IPS-11a (cell line): ENCODE data around the gene ENPP7.

ENCODE experiments used
- H3K4me3 ChIP-seq: one replicate; pipeline ENCODE4 v1.5.1; 2013; ENCODE audit warnings: low read depth, low read length, control low read depth

The ENPP7 gene

DNA sequence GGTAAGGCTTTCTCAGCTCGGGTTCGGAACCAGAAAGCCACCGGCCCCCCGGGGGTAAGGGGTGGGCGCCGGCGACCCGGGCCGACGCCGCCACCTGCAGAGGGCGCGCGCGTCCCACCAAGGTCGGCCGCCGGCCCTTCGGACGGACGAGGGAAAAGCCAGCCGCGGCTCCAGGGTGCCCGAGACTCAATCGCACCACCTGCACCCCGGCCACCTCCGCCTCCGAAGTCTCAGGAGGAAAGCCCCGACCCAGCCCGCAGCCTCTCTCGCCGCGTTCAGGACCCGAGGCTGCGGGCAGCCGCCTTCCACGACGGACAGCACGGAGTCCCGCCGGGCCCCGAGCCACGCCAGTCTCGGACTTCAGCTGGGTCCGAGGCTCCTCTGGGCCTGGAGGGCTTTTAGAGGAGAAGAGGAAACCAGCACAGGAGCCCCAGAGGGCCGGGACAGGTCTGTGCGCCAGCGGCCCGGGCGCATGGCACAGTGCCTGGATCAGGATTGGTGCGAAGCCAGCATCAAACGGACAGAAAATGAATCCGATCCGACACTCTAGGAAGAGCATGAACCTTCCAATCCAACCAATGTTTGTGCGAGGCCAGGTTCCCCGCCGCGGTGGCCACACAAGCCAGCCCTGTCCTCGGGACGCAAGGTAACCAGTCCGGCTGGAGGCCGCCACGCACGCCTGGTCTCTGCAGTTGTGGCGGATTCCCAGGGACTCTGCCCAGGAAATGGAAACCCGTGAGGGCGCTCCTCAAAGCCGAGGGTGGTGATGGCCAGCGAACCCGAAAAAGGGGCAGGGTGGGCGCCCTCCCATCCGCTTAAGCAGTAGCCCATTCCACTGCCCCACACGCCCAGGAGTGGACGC, 59.4 kb downstream of the ENPP7 start:
- peak overlapping the region; percentile 13 for H3K4me3 ChIP-seq

DNA sequence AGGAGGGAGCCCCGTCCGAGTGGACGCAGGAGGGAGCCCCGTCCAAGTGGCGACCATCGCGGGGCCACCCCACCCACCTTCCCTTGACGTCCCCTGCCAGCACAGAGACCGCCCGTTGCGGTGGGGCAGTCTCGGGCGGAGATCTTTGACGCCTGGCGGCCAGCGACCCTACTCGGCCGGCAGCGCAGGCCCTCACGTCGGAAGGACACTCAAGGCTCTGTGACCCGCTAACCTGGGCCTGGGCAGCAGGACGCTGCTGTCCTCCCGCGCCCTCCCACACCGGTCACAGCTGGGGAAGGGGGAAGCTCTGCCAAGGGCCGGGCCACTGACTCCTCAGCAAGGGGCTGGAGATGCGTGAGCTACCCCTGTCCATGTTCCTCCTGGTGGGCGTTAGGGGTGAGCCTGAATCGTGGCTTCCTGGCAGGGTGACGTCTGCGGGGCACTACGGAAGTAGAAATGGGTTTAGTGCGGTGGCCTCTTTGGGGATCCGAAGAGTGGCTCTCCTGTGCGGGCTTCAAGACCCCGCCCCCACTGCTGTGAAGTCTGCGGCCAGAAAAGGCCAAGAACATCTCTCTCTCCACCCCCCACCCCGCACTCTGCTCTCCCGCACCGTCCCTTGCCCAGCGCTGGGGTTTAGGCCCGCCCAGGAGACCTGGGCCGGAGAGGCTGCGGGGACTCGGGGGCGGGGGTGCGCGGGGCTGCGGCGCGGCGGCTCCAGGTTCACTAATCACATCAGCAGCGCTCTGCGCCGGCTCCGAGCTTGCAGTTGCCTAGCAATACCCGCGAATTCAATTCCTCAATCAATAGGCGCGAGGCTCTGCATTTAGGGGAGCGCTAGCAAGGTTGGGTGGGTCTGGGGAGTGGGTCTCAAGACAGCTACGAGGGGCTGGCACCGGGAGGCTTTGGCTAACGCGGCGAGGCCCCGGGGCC, 60.3 kb downstream of the ENPP7 start:
- H3K4me3 ChIP-seq = no peak overlapping the region

DNA sequence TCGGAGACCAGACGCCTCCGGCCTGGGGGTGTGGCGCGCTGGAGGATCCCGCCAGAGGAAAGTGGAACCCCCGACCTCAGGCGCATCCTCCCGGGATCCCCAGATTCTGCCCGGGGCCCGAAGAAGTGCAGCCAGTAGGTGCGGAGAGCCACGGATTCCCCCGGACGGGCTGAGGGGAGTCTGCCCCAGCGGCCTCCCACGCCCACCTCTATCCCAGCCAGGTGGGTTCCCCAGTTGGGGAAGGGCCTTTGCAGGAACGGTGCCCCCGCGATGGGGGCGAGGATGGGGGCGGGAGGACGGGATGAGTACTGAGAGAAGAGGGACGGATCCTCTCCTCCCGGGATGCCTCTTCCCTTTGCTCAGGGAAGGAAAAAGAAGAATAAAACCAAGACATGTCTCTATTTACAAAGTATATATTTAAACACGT, 61.0 kb downstream of the ENPP7 start:
- no peak overlapping the region for H3K4me3 ChIP-seq
